Hepatocyte (in vitro differentiated cells): ENCODE data around the gene PAFAH2. TPM values are rescaled to one million over a fixed set of nuclear protein-coding genes. Genes with fewer than 3 reads are reported as not detected.

Source experiments
- DNase-seq: peaks from one replicate; pipeline ENCODE4 v3.0.0-alpha.2; 2016; ENCODE audit warnings: low spot score
- H2AFZ ChIP-seq: fragments of 200-600 bp; sonication (generic); 2 replicates; pipeline ENCODE4 v1.6.0; 2016; ENCODE audit warnings: antibody characterized with exemption, mild to moderate bottlenecking
- H3K27ac ChIP-seq: fragments of 200-600 bp; sonication (generic); 2 replicates; pipeline ENCODE4 v1.5.1; 2016; ENCODE audit warnings: mild to moderate bottlenecking
- H3K27me3 ChIP-seq: fragments of 200-600 bp; sonication (generic); 2 replicates; pipeline ENCODE4 v1.6.1; 2016
- H3K36me3 ChIP-seq: fragments of 200-600 bp; sonication (generic); replicated peaks from 2 replicates; pipeline ENCODE4 v1.5.1; 2016; ENCODE audit warnings: low read depth; ENCODE audit not compliant: insufficient read depth
- H3K4me1 ChIP-seq: fragments of 200-600 bp; sonication (generic); 2 replicates; pipeline ENCODE4 v1.5.1; 2016; ENCODE audit warnings: mild to moderate bottlenecking, moderate library complexity; ENCODE audit not compliant: insufficient read depth
- H3K4me2 ChIP-seq: fragments of 200-600 bp; sonication (generic); 2 replicates; pipeline ENCODE4 v1.6.0; 2016
- H3K4me3 ChIP-seq: fragments of 200-600 bp; sonication (generic); 2 replicates; pipeline ENCODE4 v1.5.1; 2016; ENCODE audit warnings: mild to moderate bottlenecking
- H3K79me2 ChIP-seq: fragments of 200-600 bp; sonication (generic); 2 replicates; pipeline ENCODE4 v1.6.0; 2017; ENCODE audit warnings: mild to moderate bottlenecking
- H3K9me2 ChIP-seq: fragments of 200-600 bp; sonication (generic); replicated peaks from 2 replicates; pipeline ENCODE4 v1.6.0; 2017; ENCODE audit warnings: mild to moderate bottlenecking; ENCODE audit not compliant: insufficient read depth
- H3K9me3 ChIP-seq: fragments of 200-600 bp; sonication (generic); 2 replicates; pipeline ENCODE4 v1.5.1; 2016; ENCODE audit warnings: low read depth, mild to moderate bottlenecking
- H4K20me1 ChIP-seq: fragments of 200-600 bp; sonication (generic); 2 replicates; pipeline ENCODE4 v1.6.0; 2016; ENCODE audit warnings: mild to moderate bottlenecking; ENCODE audit not compliant: insufficient read depth, poor library complexity, severe bottlenecking
- EZH2 ChIP-seq: fragments of 200-600 bp; sonication (generic); IDR thresholded peaks from 2 replicates; pipeline ENCODE4 v1.6.1; 2016; ENCODE audit warnings: antibody characterized with exemption, mild to moderate bottlenecking, borderline replicate concordance
- EZH2phosphoT487 ChIP-seq: fragments of 200-600 bp; sonication (generic); IDR thresholded peaks from one replicate; pipeline ENCODE4 v1.6.1; 2018; ENCODE audit warnings: antibody characterized with exemption, mild to moderate bottlenecking, low read depth, moderate library complexity; ENCODE audit not compliant: unreplicated experiment, severe bottlenecking
- WGBS: methylation state at CpG from one replicate; pipeline ENCODE4 v1.1.6; 2016; ENCODE audit warnings: low lambda C conversion rate; ENCODE audit errors: missing lambda C conversion rate; 5-methylcytosine and 5-hydroxymethylcytosine counted together
- polyA plus RNA-seq: library from polyadenylated mRNA; unstranded; fragments of >200 nt; fragmentation: Nextera tagmentation; extraction: Ambion mirVana; gene quantifications from 2 replicates; pipeline ENCODE4 v1.2.1, GENCODE V29; 2016
- total RNA-seq: library from RNA; depleted of rRNA; stranded (reverse); fragments of >200 nt; gene quantifications from 2 replicates; pipeline ENCODE4 v1.2.3, GENCODE V29; 2014
- TF ChIP-seq, protein P1 (sequence below): fragments of 200-600 bp; sonication (generic); IDR thresholded peaks from 2 replicates; pipeline ENCODE4 v1.5.1; 2016; ENCODE audit warnings: antibody characterized with exemption, mild to moderate bottlenecking; ENCODE audit not compliant: poor library complexity

PAFAH2 gene
- total and polyA plus RNA-seq, 2 experiments from 2014 or later = 22.7 to 24.6 TPM

DNA sequence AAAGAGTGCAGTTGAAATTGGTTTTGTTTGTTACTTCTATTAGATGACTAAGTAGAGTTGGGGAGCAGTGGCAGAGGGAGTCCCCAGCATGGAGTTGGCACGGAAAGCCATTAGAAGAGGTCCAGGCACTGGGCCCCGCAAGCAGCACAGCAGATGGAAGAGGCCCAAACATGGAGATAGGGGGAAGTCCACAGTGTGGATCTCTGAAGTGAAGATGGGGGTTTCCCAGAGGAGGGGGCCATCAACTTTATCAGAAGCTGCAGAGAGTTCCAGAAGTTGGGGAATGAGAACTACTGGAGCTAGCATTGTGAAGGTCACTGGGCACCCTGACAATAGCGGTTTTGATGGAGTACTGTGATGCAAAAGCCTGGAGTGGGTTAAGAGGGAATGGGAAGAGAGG is 30.6 kb downstream of the PAFAH2 start:
- Histone ChIP-seq H4K20me1 (no peaks in the 10 kb centered on the region), H3K79me2 (no peaks in the 10 kb centered on the region), H3K36me3 (no peaks in the 10 kb centered on the region), H3K9me2 (no peaks in the 10 kb centered on the region), H3K9me3 (no peaks in the 10 kb centered on the region), H3K27me3 (no peaks in the 10 kb centered on the region), H3K27ac (no peak overlapping the region), H3K4me2 (no peak overlapping the region), H2AFZ (no peak overlapping the region), H3K4me3 (no peak overlapping the region), H3K4me1 (no peaks in the 10 kb centered on the region)
- WGBS = 97% methylated on average over 3 of the region's 3 CpGs
- DNase-seq = no peak
- TF ChIP-seq EZH2phosphoT487 (no peak), EZH2 (no peak)
- TF ChIP-seq, protein P1, sequence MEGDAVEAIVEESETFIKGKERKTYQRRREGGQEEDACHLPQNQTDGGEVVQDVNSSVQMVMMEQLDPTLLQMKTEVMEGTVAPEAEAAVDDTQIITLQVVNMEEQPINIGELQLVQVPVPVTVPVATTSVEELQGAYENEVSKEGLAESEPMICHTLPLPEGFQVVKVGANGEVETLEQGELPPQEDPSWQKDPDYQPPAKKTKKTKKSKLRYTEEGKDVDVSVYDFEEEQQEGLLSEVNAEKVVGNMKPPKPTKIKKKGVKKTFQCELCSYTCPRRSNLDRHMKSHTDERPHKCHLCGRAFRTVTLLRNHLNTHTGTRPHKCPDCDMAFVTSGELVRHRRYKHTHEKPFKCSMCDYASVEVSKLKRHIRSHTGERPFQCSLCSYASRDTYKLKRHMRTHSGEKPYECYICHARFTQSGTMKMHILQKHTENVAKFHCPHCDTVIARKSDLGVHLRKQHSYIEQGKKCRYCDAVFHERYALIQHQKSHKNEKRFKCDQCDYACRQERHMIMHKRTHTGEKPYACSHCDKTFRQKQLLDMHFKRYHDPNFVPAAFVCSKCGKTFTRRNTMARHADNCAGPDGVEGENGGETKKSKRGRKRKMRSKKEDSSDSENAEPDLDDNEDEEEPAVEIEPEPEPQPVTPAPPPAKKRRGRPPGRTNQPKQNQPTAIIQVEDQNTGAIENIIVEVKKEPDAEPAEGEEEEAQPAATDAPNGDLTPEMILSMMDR = no peak

DNA sequence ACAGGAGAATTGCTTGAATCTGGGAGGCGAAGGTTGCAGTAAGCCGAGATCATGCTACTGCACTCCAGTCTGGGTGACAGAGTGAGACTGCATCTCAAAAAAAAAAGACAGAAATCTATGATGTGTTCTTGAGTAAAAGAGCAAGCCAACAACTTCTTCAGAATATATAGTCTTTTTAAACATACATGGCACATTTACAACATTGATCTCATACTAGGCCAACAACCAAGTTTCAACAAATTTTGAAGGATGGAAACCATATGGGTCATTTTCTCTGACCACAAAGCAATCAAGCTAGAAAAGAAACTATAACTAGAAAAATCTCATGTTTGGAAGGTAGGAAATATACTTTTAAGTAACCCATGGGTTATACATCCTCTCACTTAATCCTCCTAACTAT is 38.3 kb downstream of the PAFAH2 start:
- Histone ChIP-seq H3K9me3 (no peaks in the 10 kb centered on the region), H3K4me3 (no peak overlapping the region), H3K4me1 (no peaks in the 10 kb centered on the region), H4K20me1 (no peaks in the 10 kb centered on the region), H3K9me2 (no peaks in the 10 kb centered on the region), H3K27ac (no peak overlapping the region), H2AFZ (no peak overlapping the region), H3K36me3 (no peaks in the 10 kb centered on the region), H3K4me2 (no peak overlapping the region), H3K27me3 (no peaks in the 10 kb centered on the region), H3K79me2 (no peaks in the 10 kb centered on the region)
- 100% methylated on average over 2 of the region's 2 CpGs for WGBS
- DNase-seq = no peak
- TF ChIP-seq EZH2 (no peak), EZH2phosphoT487 (no peak)
- TF ChIP-seq, protein P1 = no peak

- no peak overlapping the region for H2AFZ ChIP-seq
- H3K9me2 ChIP-seq = no peaks in the 10 kb centered on the region
- no peaks in the 10 kb centered on the region for H4K20me1 ChIP-seq
- DNase-seq = no peak
- WGBS = 96% methylated on average over 6 of the region's 6 CpGs
- H3K4me2 ChIP-seq = no peak overlapping the region
- H3K27me3 ChIP-seq = no peaks in the 10 kb centered on the region
- no peak overlapping the region for H3K27ac ChIP-seq
- no peaks in the 10 kb centered on the region for H3K79me2 ChIP-seq
- no peaks in the 10 kb centered on the region for H3K4me1 ChIP-seq
- TF ChIP-seq EZH2phosphoT487 = no peak
- TF ChIP-seq, protein P1 = no peak
- no peaks in the 10 kb centered on the region for H3K36me3 ChIP-seq
- H3K4me3 ChIP-seq = no peak overlapping the region
- no peaks in the 10 kb centered on the region for H3K9me3 ChIP-seq
Measured at GRCh38 chr1:25958465-25958864, 39.4 kb downstream of the PAFAH2 start.

GRCh38 chr1:25955553-25955952 is 42.3 kb downstream of the PAFAH2 start:
- H3K27ac ChIP-seq = no peak overlapping the region
- DNase-seq = no peak
- H3K79me2 ChIP-seq = no peaks in the 10 kb centered on the region
- H4K20me1 ChIP-seq = no peaks in the 10 kb centered on the region
- no peaks in the 10 kb centered on the region for H3K27me3 ChIP-seq
- TF ChIP-seq EZH2 (no peak), EZH2phosphoT487 (no peak)
- TF ChIP-seq, protein P1 = no peak
- no peaks in the 10 kb centered on the region for H3K4me1 ChIP-seq
- no peak overlapping the region for H2AFZ ChIP-seq
- no peak overlapping the region for H3K4me3 ChIP-seq
- no peaks in the 10 kb centered on the region for H3K9me3 ChIP-seq
- H3K9me2 ChIP-seq = no peaks in the 10 kb centered on the region
- no peaks in the 10 kb centered on the region for H3K36me3 ChIP-seq
- H3K4me2 ChIP-seq = no peak overlapping the region
